Measurements from ENCODE around the gene FOXO1.

GRCh38 chr13:40559915-40560314, 106.5 kb downstream of the FOXO1 start:
- no peak for TF ChIP-seq CTCF (IDR thresholded peaks at IDR 0.05; ENCODE audit: insufficient read depth, low read length, poor library complexity, severe bottlenecking)
- TF ChIP-seq EZH2phosphoT487 (conservative IDR thresholded peaks at IDR 0.05; ENCODE audit: low read length): no peak

Measured in SU-DHL-6 (cell line).